ENCODE measurements around the gene EPHA10. TPM values are rescaled to one million over a fixed set of nuclear protein-coding genes. Genes with fewer than 3 reads are reported as not detected.

Gene EPHA10
- polyA plus RNA-seq, 1 donor from 2014 or later, result 39.4 TPM

- Histone ChIP-seq H3K9me2 (ENCODE audit: insufficient read depth, low read length) (no peaks in the 10 kb centered on the region), H3K4me2 (ENCODE audit: low read length) (no peak overlapping the region), H4K20me1 (ENCODE audit: insufficient read depth) (no peaks in the 10 kb centered on the region), H3K27ac (ENCODE audit: low read length) (no peak overlapping the region), H3K27me3 (ENCODE audit: insufficient read depth, low read depth, low read length) (no peaks in the 10 kb centered on the region), H2AFZ (ENCODE audit: low read depth, low read length) (no peak overlapping the region), H3K36me3 (ENCODE audit: insufficient read depth, low read length) (no peaks in the 10 kb centered on the region), H3K9me3 (ENCODE audit: low read length) (no peaks in the 10 kb centered on the region), H3K4me3 (ENCODE audit: low read length) (no peak overlapping the region), H3K9ac (ENCODE audit: low read length) (no peak overlapping the region), H3K79me2 (replicated peaks; ENCODE audit: insufficient read depth, low read length) (no peaks in the 10 kb centered on the region), H3F3A (ENCODE audit: insufficient read depth, low read length, poor library complexity, severe bottlenecking) (no peaks in the 10 kb centered on the region)
- TF ChIP-seq EZH2 (IDR thresholded peaks at IDR 0.05; ENCODE audit: borderline replicate concordance, insufficient read depth, low read length, poor library complexity, severe bottlenecking) (no peak), CTCF (IDR thresholded peaks at IDR 0.05; ENCODE audit: poor library complexity, severe bottlenecking) (no peak), MXI1 (conservative IDR thresholded peaks at IDR 0.05; ENCODE audit: poor library complexity, severe bottlenecking) (no peak), SMC3 (conservative IDR thresholded peaks at IDR 0.05; ENCODE audit: poor library complexity) (no peak), TAF1 (IDR thresholded peaks at IDR 0.05; ENCODE audit: low read depth) (no peak), REST (IDR thresholded peaks at IDR 0.05; ENCODE audit: borderline replicate concordance) (no peak)
Observed at GRCh38 chr1:37721565-37721964, 43.4 kb downstream of the EPHA10 start.

DNA sequence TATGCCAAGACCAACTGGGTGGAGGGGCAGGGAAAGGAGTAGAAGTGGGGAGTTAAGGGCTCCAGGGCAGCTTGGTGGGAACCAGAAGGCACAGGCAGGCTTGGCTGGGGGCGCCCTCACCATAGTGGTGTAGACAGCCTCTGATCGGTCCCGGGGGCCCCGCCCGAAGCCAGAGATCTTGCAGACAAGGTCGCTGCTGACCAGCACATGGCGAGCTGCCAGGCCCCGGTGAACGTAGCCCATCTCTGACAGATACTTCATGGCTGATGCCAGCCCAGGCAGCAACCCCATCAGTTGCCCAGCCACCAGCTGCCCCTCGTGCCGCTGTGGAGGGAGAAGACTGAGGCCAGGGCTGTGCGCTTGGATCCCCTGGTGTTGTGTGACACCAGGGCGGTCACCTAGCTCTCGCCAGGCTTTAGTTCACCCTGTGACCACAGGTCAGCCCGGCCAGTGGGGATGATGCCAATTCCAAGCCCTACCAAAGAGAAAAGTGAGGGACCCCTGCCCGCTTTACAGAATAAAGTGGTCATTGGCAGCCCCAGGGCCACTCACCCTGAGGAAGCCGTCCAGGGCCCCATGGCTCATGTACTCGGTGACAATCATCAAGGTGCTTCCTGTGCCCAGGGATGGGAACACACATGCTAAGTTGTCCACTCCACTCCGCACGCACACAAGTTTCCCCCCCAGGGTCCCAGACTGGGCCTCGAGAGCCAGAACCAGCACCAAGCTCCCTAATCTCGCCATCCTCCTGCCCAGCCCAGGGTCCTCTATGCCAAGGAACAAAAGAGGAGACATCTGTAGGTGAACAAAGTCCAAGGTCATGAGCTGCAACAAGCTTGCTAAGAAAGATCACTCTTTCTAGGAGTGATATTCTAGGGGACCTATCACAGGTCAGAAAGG lies 44.4 kb downstream of the EPHA10 start:
- Histone ChIP-seq H3K9me3 (ENCODE audit: low read length) (no peaks in the 10 kb centered on the region), H3K9ac (ENCODE audit: low read length) (no peak overlapping the region), H3K27ac (ENCODE audit: low read length) (no peak overlapping the region), H3K27me3 (ENCODE audit: insufficient read depth, low read depth, low read length) (no peaks in the 10 kb centered on the region), H4K20me1 (ENCODE audit: insufficient read depth) (no peaks in the 10 kb centered on the region), H3F3A (ENCODE audit: insufficient read depth, low read length, poor library complexity, severe bottlenecking) (no peaks in the 10 kb centered on the region), H3K4me2 (ENCODE audit: low read length) (no peak overlapping the region), H3K79me2 (replicated peaks; ENCODE audit: insufficient read depth, low read length) (no peaks in the 10 kb centered on the region), H2AFZ (ENCODE audit: low read depth, low read length) (no peak overlapping the region), H3K36me3 (ENCODE audit: insufficient read depth, low read length) (no peaks in the 10 kb centered on the region), H3K9me2 (ENCODE audit: insufficient read depth, low read length) (no peaks in the 10 kb centered on the region), H3K4me3 (ENCODE audit: low read length) (no peak overlapping the region)
- TF ChIP-seq CTCF (IDR thresholded peaks at IDR 0.05; ENCODE audit: poor library complexity, severe bottlenecking) (no peak), EP300 (conservative IDR thresholded peaks at IDR 0.05; ENCODE audit: poor library complexity, severe bottlenecking) (no peak), POLR2AphosphoS5 (IDR thresholded peaks at IDR 0.05) (no peak), EZH2 (IDR thresholded peaks at IDR 0.05; ENCODE audit: borderline replicate concordance, insufficient read depth, low read length, poor library complexity, severe bottlenecking) (no peak), MXI1 (conservative IDR thresholded peaks at IDR 0.05; ENCODE audit: poor library complexity, severe bottlenecking) (no peak), SMC3 (conservative IDR thresholded peaks at IDR 0.05; ENCODE audit: poor library complexity) (no peak), TAF1 (IDR thresholded peaks at IDR 0.05; ENCODE audit: low read depth) (no peak), RAD21 (conservative IDR thresholded peaks at IDR 0.05) (no peak), REST (IDR thresholded peaks at IDR 0.05; ENCODE audit: borderline replicate concordance) (no peak)
